OCI-M1 (cell line): ENCODE results near the gene ANKLE1.

ENCODE experiments used
- DNase-seq: peaks from one replicate; lab custom pipeline; 2025; lab: John Stamatoyannopoulos, UW

Gene ANKLE1, protein sequence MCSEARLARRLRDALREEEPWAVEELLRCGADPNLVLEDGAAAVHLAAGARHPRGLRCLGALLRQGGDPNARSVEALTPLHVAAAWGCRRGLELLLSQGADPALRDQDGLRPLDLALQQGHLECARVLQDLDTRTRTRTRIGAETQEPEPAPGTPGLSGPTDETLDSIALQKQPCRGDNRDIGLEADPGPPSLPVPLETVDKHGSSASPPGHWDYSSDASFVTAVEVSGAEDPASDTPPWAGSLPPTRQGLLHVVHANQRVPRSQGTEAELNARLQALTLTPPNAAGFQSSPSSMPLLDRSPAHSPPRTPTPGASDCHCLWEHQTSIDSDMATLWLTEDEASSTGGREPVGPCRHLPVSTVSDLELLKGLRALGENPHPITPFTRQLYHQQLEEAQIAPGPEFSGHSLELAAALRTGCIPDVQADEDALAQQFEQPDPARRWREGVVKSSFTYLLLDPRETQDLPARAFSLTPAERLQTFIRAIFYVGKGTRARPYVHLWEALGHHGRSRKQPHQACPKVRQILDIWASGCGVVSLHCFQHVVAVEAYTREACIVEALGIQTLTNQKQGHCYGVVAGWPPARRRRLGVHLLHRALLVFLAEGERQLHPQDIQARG

DNA sequence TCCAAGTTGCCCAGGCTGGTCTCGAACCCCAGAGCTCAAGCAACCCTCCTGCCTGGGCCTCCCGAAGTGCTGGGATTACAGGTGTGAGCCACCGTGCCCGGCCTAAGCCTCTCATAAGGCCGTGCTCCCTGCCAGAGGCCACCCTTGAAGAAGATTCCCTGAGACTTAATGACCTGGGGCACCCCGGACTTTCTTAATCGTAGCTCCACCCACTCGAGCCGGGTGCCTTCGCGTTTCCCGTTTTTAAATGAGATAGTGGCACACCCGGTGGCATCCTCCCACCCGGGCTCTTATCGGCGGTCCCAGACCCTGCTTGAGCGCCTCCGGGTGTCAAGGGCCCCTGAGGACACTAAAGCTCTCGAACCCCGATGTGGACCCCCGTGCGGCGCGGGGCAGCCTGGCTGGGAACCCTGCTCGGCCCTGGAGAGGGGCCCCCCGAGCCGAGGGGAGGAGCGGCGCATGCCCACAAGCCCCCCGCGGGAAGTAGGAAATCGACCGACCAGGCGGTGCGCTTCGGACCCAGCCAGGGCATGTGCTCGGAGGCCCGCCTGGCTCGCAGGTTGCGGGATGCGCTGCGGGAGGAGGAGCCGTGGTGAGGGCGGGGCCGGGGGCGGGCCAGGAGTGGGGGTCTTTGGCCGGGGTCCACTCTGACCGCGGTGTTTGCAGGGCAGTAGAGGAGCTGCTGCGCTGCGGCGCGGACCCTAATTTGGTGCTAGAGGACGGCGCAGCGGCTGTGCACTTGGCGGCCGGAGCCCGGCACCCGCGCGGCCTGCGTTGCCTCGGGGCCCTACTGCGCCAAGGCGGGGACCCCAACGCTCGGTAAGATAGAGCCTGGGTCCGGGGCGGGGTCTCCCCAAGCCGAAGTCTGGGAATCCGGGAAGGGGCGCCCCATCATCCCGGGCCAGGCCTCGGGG, at the start of gene ANKLE1:
TSS of gene ANKLE1 (plus strand) at position 511 of the 914 bp plus-strand sequence. CDS start at position 531, 20 bp downstream.
- DNase-seq: peak; percentile 93

DNA sequence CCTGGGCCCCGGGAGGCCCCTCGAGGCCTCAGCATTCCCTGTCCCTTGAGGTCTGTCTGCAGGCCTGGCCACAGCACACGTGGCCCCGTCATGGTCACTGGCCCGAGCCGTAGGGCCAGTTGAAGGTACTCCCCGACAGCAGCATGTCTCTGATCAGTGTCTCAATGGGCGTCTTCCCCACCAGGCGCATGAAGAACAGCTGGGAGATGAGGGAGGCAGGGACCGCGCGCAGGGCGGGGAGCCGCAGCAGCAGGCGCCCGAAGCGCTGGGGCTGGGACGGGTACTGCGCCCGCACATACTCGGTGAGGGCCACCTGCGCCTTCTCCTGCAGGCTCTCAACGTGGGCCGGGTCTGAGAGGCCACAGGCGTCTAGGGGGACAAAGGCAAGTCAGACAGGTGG, 49.4 kb upstream of the ANKLE1 start:
- no peak for DNase-seq

DNA sequence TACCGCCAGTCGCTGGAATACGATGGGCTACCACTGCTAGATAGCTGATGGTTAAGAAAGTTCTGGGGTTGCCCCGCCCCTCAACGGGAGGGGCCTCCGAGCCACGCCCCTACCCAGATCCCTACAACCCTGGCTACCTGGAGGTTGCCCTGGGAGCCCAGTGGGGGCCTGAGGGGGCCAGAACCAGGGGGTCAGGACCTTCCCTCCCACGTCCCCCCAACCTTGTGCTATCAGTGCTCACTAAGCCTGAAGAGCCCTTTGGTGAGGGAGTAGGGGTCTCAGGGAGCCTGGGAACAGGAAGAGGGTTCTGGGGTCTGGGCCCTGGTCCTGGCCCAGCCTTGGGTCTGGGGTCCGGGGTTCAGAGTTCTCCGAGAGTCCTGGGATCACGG, 46.8 kb upstream of the ANKLE1 start:
- peak; percentile 91 for DNase-seq

DNA sequence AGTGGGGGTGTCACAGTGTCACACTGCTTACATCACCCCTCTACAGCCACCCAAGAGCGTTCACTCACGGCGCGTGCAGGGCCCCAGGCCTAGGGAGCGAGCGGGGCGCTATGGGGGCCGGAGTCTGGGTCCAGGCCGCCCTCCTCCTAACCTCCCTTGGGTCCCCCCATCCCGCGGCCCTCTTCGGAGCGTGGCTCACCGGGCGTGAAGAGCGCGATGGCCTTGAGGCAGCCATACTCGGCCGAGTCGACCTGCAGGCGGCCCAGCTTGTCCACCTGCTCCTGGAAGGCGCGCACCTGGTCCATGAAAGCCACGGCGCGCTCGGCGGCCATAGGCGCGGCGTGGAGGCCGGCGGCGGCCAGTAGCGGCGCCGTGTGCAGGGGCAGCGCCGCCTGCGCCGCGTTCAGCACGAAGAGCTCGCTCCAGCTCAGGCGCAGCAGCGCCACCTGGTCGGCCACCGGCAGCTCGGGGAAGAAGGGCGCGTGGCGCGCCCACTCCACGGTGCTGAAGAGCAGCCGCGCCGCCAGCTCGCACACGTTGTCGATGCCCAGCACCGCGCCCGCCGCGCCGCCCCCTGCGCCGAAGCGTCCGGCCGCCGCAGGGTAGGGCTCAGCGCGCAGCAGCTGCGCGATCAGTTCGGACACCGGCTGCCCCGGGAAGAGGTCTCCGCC, 46.3 kb upstream of the ANKLE1 start:
- peak; percentile 91 for DNase-seq

DNA sequence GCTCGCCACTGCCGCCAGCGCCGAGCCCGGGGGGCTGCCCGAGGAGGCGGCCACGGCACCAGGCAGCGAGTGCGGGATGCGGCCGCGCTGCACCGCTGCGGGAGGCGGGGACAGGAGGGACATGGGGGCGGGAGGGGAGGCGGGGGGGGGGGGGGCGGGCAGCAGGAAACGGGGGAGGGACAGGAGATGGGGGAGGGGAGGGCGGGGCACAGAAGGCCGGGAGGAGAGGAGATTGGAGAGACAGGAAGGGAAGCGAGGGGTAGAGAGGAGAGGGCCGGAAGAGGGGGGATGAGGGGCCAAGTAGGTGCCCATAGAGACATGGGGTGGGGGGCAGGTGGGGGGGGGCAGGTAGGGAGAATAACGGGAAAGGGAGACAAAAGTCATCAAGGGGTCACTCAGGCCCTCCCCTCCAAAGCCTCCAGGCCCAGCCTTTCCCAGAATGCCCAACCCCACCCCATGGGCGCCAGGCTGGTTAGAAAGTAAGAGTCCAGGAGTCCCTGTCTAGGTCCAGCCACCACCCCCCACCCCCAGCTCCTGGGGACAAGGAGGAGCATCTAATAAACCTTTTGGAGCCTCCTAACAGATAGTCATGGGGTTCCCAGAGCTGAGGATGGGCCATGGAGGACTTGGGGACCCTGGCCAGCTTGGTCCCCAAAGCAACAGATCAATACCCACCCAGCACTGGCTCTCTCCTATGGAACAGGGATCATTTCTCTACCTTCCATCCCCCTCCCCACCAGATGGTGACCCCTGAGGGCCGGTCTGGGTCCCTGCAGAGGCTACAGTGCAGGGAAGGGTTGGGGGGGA, 45.5 kb upstream of the ANKLE1 start:
- DNase-seq: peak; percentile 90

DNA sequence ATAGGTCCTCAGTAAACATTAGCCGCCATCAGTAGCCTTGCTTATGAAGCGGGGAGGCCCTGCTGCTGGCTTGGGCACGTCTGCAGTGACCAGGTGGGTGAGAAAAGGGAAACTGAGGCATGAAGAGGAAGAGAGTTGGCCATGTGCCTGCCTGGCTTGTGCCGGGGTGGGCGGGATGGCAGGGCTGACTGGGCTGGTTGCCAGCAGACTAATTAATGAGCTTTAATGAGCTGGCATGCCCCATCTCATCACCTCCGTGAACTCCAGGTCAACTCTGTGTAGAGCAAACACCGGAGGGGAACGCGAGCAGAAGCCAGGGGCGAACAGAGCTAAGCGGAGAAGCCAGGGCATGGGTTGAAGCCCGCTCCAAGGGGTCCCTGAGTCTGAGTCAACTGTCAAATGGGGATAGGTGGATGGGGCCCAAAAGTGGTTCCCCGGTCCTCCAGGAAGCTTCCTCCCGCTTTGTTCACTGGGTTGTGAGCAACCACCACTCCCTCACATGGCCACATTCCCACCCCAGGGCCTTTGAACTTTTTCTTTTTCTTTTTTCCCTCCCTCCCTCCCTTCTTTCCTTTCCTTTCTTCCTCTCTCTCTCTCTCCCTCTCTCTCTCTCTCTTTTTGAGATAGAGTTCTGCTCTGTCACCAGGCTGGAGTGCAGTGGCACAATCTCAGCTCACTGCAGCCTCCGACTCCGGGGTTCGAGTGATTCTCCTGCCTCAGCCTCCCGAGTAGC, 44.7 kb upstream of the ANKLE1 start:
- no peak for DNase-seq

DNA sequence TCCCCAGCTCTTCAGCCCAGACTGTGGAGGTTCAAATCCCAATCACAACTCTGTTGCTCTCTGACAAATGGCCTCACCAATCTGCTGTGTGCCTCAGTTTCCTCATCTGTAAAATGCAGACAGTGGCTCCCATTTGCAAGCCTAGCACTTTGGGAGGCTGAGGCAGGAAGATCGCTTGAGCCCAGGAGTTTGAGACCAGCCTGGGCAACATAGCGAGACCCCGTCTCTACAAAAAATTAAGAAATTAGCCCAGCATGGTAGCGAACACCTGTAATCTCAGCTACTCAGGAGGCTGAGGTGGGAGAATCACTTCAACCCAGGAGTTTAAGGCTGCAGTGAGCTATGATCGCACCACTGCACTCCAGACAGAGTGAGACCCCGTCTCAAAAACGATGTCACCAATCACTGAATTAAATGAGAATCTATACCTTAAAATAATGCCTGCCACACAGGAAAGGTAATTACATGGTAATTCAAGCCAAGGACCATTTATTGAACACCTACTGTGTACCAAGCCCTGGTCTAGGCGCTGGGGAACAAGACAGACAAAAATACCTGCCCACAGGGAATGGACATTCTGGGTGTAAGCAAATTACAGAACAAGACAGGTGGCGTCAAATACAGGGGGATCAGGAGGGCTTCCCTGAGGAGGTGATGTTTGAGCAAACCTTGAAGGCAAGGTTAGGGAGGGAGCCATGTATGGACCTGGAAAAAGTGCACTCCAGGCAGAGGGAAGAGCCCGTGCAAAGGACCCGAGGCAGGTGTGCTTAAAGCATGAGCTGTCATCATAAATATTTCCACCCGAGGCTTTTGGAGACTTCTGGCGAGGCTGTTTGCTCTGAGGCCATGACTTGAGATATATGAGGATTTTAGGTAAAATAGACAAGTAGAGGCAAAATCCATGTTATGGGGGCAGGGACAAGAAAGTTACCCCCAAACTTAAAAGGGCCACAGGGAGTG, 43.7 kb upstream of the ANKLE1 start:
- DNase-seq: no peak

DNA sequence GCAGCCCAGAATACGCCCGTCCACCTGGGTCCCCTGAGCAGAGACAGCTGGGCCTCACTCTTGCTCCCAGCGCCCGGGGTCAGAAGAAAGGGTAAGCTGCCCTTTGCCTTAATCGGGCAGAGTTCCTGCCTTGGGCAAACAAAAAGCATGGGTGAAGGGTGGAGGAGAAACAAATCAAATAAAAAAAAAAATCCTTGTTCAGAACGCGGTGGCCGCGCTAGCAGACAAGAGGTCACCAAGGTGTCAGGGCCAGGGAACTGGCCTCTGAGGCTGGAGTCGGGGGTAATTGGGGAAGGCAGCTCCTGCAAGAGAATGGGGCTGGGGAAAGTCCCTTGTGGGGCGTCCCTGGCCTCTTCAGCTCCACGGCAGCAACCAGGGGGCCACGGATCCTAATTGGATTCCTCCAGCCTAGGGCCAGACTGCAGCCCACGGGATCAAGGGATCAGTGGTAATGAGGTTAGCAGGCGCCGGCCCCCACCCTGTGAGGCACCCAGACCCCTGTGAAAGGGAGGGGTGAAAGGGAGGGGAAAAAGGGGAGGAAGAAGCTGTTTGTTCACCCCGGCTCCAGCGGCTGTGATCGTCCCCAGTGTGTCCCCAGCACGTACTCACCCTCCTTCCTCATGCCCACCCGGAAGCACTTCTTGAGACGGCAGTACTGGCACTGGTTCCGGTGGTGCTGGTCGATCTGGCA, 41.5 kb upstream of the ANKLE1 start:
- no peak for DNase-seq

DNA sequence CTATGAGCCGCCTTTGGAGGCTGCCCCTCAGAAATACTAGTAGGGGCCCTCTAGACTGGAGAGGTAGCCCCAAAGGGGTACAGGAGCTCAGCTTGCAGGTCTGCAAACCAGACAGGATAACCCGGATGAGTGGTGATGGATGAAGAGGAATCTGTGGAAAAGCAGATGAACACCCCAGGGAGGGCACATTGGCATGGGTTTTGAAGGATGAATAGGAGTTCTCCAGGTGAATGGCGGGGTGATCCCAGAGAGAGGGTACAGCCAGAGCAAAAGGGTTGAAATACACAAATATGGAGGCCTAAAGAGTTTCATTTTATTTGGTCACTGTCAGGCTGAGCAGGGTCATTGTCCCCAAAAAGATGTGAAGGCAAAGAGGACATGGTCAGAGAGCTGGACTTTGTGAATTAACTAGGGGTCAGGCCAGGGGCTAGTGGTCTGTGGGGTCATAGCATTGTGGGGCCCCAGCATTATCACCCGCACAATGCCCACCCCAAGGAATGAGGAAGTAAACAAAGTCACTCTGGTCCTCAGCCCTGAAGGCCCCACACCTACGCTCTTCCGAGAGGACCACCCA, 40.8 kb upstream of the ANKLE1 start:
- DNase-seq: no peak

DNA sequence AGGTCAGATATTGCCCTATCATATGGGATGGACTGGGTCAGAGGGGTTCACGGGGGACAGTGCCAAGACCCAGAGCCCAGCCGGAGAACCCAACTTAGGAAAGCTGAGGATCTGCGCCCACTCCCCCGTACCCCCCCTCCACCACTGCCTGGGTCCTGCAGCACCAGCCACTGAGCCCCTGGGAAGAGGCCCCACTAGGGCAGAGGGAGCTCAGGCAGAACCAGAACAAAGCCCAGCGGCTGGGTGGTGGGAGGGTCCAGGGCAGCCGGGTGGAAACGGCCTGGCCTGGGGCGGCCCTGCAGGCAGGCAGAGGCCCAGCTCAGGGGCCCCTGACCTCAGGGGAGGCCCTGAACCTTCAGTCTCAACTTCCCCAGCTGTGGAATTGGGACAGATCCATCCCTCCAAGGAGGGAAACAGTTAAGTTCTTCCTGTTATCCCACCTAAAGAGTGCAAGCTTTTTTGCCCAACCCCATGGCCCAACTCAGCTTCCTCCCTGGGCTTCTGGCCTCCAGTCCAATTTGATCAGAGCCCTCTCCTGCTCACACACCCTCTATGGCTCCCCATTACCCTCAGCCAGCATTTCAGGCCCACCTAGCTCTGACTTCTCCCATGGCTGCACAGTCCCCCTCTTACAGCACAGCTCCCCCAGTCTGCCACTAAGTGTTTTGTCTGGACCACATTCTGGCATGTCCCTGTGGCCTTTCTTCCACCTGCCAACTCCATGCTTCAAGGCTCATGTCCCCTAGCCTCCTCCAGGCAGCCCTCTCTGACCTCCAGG, 39.1 kb upstream of the ANKLE1 start:
- no peak for DNase-seq

DNA sequence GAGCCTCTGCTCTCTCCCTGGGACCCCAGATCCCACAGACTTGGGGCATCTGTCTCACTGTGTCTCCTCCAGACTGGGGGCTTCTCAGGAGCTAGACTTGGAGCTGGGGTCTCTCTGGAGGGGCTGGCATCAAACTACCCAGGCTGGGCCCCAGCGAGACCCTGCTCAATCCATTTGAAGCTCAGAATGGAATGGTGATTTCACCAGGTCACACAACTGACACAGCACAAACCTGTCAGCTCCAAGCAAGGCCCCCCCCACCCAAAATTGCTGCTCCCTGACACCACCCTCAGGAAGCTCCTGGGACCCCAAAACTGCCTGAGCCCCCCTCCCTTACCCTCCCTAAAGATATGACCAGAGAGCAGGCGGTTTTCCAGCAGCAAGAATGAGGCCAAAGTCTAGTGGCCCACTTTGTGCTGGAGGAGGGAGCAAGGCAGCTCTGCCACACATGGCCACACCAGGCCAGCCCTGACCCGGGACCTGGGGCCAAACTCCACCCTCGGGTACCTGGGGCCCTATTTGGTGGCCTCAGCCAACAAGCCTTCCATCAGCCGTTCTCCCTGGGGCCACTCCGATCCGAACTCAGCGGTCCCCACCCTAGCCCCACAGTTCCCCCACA, 38.4 kb upstream of the ANKLE1 start:
- DNase-seq: peak; percentile 24

DNA sequence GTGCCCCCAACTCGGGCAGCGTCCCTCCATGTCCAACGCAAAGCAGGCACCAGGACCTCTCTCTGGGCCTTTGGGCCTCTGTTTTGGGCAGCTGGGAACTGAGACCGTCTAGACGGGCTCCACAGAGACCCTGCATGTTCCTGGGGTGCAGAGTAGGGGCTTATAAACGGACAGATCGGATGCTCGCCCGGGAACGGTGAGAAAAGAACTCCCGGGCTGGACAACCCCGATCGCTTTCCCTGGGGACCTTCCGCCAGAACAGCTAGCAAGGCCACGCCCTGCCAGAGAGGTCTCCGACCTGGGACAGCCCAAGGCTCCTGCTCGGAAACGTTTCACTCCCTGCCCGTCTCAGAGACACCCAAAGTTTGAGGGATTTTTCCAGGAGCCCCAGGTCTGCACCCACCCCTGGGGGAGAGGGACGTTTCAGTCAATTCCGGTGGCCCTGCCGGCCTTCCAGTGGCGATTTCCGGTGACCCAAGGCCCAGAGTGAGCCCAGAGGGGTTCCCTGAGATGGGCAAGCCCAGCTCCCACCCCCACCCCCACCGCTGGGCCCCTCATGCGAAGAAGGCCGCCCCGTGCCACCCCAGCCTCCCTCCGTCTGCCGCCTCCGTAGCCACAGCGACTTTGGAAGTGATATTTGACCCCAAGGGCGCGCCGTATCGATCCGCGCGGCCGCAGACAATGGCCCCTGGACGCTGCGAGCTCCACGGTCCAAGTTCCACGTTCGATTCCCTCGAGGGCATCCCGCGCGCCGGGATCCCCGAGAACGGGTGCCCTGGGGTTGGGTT, 37.7 kb upstream of the ANKLE1 start:
- peak; percentile 66 for DNase-seq

DNA sequence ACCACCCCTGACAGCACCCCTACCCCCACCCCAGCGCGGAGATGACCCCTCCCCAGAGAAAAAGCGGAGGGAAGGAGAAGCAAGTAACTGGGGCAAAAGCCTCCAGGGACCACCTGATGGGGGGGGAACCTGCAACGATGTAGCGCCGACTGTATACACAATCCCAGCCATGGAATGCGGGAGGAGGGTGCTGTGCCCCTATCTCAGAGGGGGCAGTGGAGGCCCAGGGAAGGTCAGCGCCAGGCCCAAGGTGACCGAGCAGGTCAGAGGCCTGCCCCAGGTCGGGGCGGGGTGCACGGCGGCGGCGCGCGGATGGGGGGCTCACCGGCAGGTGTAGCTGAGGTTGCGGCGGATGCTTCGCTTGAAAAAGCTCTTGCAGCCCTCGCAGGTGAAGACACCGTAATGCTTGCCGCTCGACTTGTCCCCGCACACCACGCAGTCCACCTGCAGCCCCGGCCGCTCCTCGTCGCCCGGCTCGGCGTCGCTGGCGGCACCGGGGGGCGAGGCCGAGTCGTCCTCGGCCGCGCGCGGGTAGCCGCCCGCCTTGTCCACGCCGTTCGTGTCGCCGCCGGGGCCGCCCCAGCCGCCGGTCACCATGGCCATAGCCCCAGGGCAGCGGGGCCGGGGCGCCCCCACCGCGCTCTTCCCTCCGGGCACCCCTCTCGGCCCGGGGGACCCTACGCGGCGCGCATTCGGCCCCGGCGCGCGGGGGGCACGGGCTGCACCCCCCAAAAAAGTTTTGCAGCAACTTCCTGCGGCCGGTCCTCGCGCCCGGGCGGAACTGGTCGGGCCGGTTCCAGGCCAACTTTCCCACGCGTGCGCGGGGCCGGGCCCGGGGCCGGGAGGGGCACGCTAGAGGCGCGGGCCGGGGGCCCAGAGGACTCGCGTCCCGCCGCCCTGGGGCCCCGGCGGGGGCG, 36.8 kb upstream of the ANKLE1 start:
- peak; percentile 43 for DNase-seq

DNA sequence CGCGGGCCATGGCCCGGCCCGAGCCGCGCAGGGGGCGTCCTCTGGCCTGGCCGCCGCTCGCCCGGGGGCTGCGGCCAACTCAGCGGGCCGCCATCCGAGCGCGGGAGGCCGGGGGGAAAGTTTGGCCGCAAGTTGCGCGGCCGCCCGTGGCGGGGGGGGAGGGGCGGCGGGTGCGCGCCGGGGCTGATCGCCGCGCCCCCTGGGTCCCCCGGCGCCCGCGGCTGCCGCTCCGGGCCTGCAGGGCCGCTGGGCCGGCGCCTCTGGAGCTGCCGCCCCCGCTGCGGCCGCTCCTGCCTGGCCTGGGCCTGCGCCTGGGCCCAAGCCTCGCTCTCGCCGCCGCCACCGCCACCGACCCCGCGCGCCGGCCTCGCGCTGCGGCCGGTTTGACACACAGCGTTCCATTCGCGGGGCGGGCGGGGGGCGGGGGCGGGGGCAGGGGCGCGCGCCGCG, 36.1 kb upstream of the ANKLE1 start, which contains the start of gene NR2F6:
TSS of gene NR2F6 (minus strand) at position 385 of the 450 bp plus-strand sequence. CDS start 699 bp downstream, outside the sequence.
- no peak for DNase-seq
